MM.1S (cell line): ENCODE data around the gene CADM2.

ENCODE experiments used
- EZH2phosphoT487 ChIP-seq: fragments of 300-600 bp; sonication (generic); IDR thresholded peaks from 2 replicates; pipeline ENCODE4 v1.6.1; 2018; ENCODE audit warnings: antibody characterized with exemption, low read length
- TF ChIP-seq, protein P1 (sequence below): fragments of 300-600 bp; sonication (generic); IDR thresholded peaks from 2 replicates; pipeline ENCODE4 v1.5.1; 2016; ENCODE audit warnings: antibody characterized with exemption, low read length, mixed read lengths

- no peak for TF ChIP-seq EZH2phosphoT487
- TF ChIP-seq, protein P1, sequence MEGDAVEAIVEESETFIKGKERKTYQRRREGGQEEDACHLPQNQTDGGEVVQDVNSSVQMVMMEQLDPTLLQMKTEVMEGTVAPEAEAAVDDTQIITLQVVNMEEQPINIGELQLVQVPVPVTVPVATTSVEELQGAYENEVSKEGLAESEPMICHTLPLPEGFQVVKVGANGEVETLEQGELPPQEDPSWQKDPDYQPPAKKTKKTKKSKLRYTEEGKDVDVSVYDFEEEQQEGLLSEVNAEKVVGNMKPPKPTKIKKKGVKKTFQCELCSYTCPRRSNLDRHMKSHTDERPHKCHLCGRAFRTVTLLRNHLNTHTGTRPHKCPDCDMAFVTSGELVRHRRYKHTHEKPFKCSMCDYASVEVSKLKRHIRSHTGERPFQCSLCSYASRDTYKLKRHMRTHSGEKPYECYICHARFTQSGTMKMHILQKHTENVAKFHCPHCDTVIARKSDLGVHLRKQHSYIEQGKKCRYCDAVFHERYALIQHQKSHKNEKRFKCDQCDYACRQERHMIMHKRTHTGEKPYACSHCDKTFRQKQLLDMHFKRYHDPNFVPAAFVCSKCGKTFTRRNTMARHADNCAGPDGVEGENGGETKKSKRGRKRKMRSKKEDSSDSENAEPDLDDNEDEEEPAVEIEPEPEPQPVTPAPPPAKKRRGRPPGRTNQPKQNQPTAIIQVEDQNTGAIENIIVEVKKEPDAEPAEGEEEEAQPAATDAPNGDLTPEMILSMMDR: no peak
Measured at GRCh38 chr3:85264381-85264780, 305.6 kb downstream of the CADM2 start.
